Measurements from ENCODE around the gene RBM38.

DNA sequence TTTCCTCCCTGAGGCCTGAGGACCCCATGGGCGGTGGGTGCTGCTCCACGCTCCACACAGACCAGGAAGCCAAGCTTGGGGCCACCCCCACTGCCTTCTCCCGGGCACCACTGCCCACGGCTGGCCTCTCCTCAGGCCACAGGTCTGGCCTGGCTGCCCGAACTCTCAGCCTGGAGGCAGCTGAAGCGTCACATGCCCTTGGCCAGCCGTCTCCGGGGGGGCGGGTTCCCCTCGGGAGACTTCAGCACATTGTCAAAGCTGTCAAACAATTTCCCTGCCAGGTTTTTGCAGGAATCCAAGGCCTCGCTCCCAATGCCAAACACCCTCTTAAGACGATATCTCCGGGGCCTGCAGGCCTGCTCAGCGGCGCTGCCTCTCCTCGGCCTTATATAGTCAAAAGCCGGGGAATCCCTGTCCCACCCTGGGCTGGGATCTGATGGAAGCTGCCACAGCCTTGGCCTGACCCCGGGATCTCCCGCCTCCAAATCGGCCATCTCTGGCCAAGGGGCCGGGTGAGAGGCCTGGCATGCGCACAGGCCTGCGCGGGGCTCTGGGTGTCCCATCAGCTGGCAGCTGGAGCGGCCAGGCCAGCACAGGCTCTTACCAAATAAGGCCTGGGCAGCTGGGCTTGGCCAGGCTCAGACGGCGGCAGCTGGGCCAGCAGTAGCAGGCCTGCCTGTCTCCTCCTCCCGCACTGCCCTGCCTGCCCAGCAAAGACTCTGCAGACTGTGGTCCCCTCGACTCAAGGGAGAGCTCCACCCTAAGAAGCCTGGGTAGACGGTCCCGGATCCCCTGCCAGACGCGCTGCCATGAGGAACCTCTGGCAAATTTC lies 49.7 kb downstream of the RBM38 start:
- TF ChIP-seq CTCF (conservative IDR thresholded peaks at IDR 0.05; ENCODE audit: low read length): no peak
- no peak for TF ChIP-seq EZH2phosphoT487 (IDR thresholded peaks at IDR 0.05; ENCODE audit: borderline replicate concordance)
